Measurements from ENCODE around the gene ZNF430.
"Not testable (repeated sequence)": the region's sequence is repeated elsewhere in the genome, so short reads cannot be mapped to it uniquely, and the experiment has no call there.

ZNF430 gene

DNA sequence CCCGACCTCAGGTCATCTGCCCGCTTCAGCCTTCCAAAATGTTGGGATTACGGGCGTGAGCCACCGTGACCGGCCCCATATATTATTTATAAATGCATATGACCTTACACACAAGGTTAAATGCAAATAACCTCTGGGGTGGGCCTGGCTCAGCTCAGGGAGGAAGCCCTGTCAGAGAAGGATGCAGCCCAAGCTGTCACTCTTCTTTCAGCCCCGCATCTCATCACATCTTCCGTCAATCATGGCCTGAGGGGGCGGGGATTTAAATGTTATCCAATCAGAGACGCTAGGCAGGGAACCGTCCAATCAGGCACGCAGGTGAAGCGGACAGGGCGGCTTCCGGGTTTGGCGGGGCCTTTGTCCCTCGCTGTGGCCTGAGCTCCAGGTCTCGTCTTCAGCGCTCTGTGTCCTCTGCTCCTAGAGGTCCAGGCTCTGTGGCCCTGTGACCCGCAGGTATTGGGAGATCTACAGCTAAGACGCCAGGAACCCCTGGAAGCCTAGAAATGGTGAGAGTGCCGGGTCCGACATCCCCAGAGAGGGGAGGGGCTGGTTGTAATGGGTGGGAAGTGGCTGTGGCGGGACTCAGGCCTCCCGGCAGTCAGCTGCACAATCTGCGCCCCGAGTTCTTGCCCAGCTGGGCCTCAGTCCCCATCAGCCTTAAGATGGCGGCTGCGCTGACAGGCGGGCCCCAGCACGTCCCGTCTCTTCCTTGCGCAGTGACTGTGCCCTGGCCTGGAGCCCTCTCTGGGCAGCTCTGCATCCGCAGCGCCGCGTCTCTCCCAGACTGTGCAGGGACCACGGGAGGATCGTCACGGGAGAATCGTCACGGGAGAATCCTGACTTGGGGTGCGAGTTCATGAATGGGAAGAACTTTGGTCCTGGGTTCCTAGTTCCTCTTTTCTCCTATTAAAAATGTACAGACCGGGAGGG, at the start of gene ZNF430:
Gene ZNF430 (plus strand): TSS at position 360 of the 930 bp plus-strand sequence. CDS start 144 bp downstream, at position 504.
- DNase-seq (ENCODE audit: low read depth): peak; percentile 71

DNA sequence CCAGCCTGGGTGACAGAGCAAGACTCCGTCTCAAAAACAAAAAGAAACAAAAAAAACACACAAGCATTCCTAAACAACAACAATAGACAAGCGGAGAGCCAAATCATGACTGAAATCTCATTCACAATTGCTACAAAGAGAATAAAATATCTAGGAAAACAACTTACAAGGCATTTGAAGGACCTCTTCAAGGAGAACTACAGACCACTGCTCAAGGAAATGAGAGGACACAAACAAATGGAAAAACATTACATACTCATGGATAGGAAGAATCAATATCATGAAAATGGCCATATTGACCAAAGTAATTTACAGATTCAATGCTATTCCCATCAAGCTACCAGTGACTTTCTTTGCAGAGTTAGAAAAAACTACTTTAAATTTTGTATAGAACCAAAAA, 27.7 kb upstream of the ZNF430 start:
- DNase-seq (ENCODE audit: low read depth): not testable (repeated sequence)

DNA sequence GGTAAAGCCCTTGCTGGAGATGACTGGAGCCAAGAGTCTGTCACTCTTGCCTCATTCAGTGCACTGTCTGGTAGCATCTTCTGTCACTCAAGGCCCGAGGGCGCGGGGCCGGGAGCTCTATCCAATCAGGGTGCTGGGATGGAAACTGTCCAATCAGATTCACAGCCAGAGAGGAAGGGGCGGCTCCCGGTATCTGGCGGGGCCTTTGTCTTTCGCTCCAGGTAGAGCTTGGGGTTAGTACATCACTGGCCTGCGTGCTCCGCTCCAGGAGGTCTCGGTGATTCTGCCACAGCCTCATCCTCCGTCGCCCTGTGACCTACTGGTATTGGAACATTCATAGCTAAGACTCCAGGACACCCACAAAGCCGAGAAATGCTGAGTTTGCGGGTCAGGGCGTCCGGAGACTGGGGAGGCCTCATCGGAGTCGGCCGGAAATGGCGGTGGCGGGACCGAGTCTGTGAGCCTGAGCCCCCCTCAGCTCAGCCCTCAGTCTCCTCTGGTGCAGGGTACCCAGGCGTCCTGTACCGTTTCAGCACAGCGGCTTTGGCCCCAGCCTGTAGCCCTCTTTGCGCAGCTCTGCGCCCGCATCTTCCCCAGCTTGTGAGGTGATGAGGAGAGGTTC, 20.6 kb upstream of the ZNF430 start:
- peak; percentile 60 for DNase-seq (ENCODE audit: low read depth)

DNA sequence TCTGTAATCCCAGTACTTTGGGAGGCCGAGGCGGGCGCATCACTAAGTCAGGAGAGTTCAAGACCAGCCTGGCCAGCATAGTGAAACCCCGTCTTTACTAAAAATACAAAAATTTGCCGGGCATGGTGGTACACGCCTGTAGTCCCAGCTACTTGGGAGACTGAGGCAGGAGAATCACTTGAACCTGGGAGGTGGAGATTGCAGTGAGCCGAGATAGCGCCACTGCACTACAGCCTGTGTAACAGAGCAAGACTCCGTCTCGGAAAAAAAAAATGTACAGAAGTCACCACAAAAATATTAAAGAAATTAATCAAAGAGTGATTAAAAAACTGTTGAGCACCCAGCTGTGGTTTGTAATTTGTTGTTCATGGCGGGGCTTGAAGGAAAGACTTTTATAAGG, 781 bp downstream of the ZNF430 start:
- DNase-seq (ENCODE audit: low read depth): not testable (repeated sequence)

DNA sequence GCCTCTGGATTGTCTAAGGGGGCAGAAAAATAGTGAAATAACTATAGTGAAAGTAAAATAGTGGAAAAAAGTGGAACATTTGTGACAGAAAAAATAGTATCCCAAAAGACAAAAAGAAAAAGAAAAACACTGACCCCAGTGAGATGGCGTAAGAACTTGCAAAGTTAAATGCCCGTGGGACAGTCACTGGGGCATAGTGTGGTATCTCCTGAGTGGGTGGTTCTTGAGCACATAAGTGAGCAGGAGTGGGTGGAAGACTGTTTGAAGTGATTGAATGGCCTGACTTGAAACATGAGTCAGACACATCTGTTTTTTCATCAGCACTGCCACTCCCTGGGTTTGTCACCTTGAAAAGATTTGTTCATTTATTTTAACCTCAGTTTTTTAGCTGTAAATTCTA, 2.5 kb downstream of the ZNF430 start:
- no peak for DNase-seq (ENCODE audit: low read depth)

DNA sequence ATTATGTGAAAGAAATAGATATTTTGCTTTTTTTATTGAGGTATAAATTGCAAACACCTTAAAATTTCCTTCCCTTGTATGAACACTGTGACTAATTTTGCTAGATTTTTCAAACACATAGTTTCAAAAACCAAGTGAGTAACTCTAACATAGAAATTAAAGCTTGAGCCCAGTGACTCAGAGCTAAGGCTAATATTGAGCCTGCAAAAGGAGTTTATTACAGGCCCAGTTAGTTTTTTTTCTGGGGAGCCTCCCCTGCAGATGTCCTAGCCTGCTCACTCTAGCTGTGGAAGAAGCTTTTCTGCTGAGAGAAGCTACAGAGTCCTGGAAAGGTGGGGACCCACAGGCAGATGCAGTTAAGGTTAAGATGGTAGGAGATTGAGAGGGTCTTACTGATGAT, 3.4 kb downstream of the ZNF430 start:
- DNase-seq (ENCODE audit: low read depth): no peak

DNA sequence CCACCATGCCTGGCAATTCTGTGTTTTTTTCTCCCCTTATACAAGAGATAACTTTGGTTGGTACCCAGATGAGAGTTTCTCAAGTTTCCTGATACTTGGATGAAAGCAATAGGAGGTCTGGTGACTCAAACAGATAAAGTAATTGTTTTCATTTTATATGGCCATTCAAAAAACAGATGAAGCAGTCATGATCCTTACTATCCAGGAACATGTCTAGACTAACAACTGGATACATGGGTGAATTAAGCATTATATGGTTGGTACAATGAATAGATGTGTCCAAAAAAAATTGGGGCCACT, 8.5 kb downstream of the ZNF430 start:
- DNase-seq (ENCODE audit: low read depth): no peak

DNA sequence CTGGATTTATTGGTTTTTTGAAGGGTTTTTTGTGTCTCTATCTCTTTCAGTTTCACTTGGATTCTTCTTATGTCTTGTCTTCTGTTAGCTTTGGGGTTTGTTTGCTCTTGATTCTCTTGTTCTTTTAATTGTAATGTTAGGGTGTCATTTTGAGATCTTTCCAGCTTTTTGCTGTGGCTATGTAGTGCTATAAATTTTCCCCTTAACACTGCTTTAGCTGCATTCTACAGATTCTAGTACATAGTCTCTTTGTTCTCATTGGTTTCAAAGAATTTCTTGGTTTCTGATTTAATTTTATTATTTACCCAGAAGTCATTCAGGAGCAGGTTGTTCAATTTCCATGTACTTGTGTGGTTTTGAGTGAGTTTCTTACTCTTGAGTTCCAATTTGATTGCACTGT, 24.6 kb downstream of the ZNF430 start:
- DNase-seq (ENCODE audit: low read depth): no peak

DNA sequence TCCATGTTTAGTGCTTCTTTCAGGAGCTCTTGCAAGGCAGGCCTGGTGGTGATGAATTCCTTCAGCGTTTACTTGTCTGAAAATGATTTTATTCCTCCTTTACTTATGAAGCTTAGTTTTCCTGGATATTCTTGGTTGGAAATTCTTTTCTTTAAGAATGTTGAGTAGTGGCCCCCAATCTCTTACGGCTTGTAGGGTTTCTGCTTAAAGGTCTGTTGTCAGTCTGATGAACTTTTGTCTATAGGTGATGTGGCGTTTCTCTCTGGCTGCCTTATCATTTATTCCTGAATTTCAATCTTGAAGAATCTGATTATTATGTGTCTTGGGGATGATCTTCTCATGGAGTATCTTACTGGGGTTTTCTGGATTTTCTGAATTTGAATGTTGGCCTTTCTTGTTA, 26.0 kb downstream of the ZNF430 start:
- no peak for DNase-seq (ENCODE audit: low read depth)

DNA sequence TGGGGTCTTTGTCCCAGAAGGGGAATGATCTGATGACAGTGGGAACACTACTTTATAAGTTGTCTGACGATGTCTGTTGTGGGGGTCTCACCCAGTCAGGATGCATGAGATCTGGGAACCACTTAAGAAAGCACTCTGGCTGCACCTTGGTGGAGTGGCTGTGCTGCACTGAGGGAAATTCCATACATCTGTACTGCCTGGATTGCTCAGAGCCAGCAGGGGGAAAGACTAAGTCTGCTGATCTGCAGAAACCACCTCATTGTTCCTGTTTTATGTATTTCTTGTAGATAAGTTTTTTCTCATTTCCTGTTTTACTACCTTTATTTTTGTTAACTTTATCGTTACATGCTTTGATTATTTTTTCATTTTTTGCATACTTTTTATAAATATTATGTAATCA, 27.3 kb downstream of the ZNF430 start:
- DNase-seq (ENCODE audit: low read depth): no peak

DNA sequence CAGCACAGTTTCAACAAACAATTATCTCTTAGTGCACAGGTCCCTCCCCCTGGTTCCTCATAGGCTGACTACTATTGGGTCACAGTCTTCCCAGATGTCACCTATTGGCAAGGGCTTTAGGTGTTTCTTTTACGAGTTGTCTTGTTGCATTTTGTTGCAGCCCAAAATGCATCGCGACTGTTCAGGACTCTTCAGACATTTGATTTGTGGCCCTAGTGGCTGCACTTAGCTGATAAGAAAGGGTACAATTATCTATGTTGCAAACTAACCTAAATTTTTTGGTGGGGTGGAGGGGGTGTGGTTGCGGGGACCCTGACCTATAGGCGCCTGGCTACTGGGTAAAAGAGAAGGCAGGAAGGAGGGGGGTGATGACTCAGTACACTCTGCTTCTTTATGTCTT, 32.4 kb downstream of the ZNF430 start:
- DNase-seq (ENCODE audit: low read depth): no peak

DNA sequence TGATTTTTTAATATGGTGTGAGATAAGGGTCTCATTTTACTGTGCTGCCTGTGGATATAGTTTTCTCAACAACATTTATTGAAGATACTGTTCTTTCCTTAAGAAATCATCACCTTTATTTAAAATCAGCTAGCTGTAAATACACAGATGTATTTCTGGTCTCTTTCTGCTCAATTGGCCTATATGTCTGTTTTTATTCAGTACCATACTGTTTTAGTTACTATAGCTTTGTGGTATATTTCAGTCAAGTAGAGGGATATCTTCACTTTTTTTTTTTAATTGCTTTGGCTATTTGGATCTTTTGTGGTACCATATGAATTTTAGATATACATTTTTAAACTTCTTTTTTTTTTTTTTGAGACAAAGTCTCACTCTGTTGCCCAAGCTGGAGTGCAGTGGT, 44.9 kb downstream of the ZNF430 start:
- no peak for DNase-seq (ENCODE audit: low read depth)

DNA sequence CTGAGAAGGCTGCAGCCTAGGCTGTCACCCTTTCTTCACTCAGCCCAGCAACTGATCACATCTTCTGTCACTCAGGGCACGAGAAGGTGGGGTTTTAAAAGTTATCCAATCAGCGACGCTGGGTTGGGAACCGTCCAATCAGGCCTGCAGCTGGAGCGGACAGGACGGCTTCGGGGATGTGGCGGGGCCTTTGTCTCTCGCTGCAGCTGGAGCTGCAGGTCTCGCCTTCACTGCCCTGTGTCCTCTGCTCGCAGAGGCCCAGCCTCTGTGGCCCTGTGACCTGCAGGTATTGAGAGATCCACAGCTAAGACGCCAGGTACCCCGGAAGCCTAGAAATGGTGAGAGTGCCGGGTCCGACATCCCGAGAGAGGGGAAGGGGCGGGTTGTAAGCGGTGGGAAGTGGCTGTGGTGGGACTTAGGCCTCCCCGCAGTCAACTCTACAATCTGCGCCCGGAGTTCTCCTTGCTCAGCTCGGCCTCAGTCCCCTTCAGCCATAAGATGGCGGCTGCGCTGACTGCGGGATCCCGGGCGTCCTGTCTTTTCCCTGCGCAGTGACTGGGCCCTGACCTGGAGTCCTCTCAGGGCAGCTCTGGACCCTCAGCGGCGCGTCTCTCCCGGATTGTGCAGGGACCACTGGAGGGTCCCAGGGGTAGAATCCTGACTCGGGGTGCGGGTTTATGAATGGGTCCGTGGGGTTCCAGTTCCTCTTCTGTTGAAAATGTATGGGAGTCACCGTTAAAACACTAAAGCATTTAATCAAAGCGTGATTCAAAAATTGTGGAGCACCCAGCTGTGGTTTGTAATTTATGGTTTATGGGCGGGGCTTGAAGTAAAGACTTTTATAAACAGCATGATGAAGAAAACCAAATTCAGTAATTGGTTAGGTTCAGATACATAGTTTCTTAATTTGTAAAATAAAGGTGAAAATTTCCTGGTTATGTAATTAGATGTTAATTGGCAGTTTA, 61.8 kb downstream of the ZNF430 start, which contains the start of gene ZNF714:
Gene ZNF714 (plus strand): TSS at position 193 of the 965 bp plus-strand sequence. CDS start 16,066 bp downstream, outside the sequence.
- peak; percentile 52 for DNase-seq (ENCODE audit: low read depth)

DNA sequence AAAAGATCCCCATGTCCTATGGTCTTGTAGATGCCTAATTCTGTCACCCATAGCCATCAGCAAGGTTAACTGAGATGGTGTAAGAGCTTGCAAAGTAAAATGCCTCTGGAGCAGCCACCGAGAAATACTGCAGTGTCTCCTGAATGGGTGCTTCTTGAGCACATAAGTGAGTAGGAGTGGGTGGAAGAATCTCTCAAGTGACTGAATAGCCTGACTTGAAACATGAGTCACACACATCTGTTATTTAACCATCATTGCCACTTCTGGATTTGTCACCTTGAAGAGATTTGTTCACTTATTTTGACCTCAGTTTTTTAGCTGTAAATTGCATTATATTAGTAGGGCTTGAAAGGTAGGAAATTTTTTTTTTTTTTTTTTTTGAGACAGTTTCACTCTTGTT, 63.9 kb downstream of the ZNF430 start:
- no peak for DNase-seq (ENCODE audit: low read depth)

DNA sequence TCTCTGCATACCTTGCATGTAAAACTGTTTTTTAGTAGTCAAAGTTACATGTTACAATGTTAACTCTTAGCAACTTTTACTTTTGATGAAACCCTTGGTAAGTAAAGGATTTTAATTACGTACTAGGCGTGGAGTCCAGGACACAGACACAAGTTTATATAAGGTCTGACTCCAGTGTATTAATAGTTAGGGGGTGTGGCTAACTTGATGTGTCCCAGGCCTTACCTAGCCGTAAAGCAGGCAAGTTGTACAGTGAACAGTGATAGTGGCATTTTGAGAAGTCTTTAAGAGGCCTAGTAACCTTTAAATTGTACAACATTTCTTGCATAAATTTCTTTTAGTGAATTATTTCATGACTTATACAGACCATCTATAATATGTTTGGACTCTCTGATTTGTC, 67.4 kb downstream of the ZNF430 start:
- no peak for DNase-seq (ENCODE audit: low read depth)

DNA sequence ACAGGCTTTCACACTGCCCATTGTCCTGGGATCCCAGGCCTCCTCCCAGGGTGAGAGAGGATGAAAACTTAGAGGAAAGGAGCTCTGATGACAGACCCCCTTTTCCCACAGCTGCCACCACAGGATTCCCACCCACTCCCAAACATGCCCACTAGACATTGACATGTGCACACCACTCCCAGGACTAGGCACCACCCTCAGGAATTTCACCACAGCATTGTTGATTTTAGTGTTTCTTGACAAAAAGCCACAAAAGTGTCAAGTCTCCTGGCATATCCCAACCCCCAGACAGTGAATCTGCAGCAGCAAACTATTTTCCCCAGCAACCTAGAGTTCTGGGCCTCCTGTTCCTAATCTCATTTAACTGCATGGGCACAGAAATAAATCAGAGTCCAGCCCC, 71.7 kb downstream of the ZNF430 start:
- no peak for DNase-seq (ENCODE audit: low read depth)

DNA sequence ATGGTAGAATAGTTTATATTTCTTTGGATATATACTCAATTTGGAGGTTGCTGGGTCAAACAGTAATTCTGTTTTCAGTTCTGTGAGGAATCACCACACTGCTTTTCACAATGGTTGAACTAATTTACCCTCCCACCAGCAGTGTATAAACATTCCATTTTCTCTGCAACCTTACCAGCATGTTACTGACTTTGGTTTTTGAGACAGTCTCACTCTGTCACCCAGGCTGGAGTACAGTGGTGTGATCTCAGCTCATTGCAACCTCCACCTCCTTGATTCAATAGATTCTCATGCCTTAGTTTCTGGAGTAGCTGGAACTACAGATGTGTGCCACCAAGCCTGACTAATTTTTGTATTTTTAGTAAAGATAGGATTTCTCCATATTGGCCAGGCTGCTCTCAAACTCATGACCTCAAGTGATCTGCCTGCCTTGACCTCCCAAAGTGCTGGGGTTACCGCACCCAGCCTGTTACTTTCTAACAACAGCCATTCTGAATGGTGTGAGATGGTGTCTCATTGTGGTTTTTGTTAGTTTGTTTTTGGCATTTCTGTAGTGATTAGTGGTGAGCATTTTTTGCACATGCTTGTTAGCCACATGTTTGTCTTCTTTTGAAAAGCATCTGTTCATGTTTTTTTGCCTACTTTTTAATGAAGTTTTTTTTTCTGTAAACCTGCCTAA, 74.0 kb downstream of the ZNF430 start:
- no peak for DNase-seq (ENCODE audit: low read depth)

DNA sequence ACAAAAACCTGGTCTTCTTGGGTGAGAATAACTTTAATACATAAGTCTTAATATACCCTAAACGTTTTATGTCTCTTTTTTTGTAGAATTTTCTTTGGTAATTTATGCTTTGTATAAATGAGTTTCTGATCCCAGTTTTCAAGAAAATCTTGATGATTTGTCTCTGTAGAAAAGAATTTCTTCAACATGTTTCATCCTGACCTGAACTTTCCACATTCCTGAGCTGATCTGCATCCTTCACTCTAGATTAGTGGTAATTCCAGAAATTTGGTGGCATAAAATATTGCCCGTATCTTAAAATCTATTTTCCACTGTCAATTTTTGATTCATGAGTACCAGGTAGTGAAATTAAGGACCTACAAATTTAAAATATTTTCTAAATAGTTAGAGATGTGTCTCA, 77.8 kb downstream of the ZNF430 start:
- no peak for DNase-seq (ENCODE audit: low read depth)

DNA sequence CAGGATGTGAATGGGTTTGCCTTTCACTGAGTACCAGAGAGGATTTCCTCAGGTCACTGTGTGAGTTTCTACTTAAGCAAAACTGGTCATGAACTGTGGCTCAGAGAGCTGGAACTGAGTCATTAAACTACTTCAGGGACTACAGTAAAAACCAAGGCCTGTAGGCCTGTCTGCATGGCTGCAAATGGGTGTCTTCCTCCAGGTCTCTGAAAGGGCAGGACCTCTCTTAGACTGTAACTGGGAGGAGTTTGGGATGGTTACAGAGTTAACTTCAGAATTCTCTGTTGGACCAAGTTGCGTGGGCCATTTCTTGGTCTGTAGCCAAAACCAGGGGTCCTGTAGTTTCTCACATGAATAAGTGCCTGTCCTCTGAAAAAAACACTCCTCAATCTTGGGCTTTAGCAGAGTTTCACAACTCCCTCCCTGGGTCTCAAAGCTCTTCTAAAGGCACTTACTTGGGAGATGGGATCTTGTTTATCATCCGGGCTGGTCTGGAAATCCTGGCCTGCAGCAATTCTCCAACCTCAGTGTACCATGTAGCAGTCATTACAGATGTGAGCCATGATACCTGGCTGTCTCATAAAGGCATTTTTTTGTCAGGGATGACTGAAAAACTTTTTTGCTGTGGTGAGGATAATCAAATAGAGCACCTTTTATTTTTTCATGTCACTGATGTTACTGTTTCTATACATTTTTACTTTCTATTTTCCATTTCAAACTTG, 81.2 kb downstream of the ZNF430 start:
- no peak for DNase-seq (ENCODE audit: low read depth)

DNA sequence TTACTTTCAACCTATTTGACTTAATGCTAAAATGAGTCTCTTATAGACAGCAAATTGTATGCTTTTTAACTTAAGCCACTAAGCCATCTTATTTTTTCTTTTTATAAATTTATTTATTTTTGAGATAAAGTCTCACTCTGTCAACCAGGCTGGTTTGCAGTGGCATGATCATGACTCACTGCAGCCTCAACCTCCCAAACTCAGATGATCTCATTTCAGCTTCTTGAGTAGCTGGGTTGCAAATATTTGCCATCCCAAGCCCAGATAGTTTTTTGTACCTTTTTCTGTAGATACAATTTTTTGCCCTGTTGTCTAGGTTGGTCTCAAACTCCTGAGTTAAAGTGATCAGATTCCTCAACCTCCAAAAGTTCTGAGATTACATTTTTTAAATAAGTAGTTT, 88.7 kb downstream of the ZNF430 start:
- no peak for DNase-seq (ENCODE audit: low read depth)
